Muscle layer of colon (tissue), 2 donors: Measurements from ENCODE around the gene RAB9B.
A peak's percentile ranks its signal among the peaks of the same experiment; 100 is the strongest.

ENCODE experiments used
- H3K27ac ChIP-seq: one replicate; pipeline ENCODE4 v1.7.0; 2013; ENCODE audit warnings: low read depth, mild to moderate bottlenecking, low read length, moderate library complexity
- H3K27me3 ChIP-seq, 2 donors: one replicate each; pipeline ENCODE4 v1.7.0; 2013; ENCODE audit warnings: low read length in 2 of 2, mild to moderate bottlenecking in 2 of 2; ENCODE audit not compliant: insufficient read depth in 2 of 2, control insufficient read depth in 1 of 2
- H3K36me3 ChIP-seq: one replicate; pipeline ENCODE4 v1.7.0; 2013; ENCODE audit warnings: mild to moderate bottlenecking, low read length; ENCODE audit not compliant: insufficient read depth
- H3K4me1 ChIP-seq: one replicate; pipeline ENCODE4 v1.7.0; 2013; ENCODE audit warnings: mild to moderate bottlenecking, low read length; ENCODE audit not compliant: insufficient read depth
- H3K4me3 ChIP-seq, 2 donors: one replicate each; pipeline ENCODE4 v1.7.0; 2013; ENCODE audit warnings: low read length in 2 of 2, low read depth in 1 of 2, mild to moderate bottlenecking in 1 of 2, moderate library complexity in 1 of 2
- H3K9ac ChIP-seq: one replicate; pipeline ENCODE4 v1.7.0; 2013; ENCODE audit warnings: low read length
- H3K9me3 ChIP-seq: one replicate; pipeline ENCODE4 v1.7.0; 2013; ENCODE audit warnings: mild to moderate bottlenecking, low read length
- donor health status: abdominal sarcoma.
- donor health status: Adenocarcinoma of cecum.

RAB9B gene

GRCh38 chrX:103831803-103832544 lies at the start of gene RAB9B:
RAB9B (minus strand) TSS chrX:103832257; CDS start chrX:103825784, 6,473 bp downstream.
- Histone ChIP-seq H3K4me1 (no peaks in the 10 kb centered on the region), H3K9me3 (no peaks in the 10 kb centered on the region), H3K27me3 (no peaks in the 10 kb centered on the region), H3K27ac (no peak within 1 kb of the TSS), H3K4me3 (peak within 1 kb of the TSS; percentile 27 to 63), H3K36me3 (no peaks in the 10 kb centered on the region), H3K9ac (peak within 1 kb of the TSS; percentile 44)

GRCh38 chrX:103879339-103879738 lies 47.3 kb upstream of the RAB9B start:
- no peak overlapping the region for H3K9ac ChIP-seq
- no peaks in the 10 kb centered on the region for H3K36me3 ChIP-seq
- H3K9me3 ChIP-seq = no peaks in the 10 kb centered on the region
- H3K27ac ChIP-seq = no peak overlapping the region
- H3K4me1 ChIP-seq = no peaks in the 10 kb centered on the region
- H3K4me3 ChIP-seq = no peak overlapping the region
- no peaks in the 10 kb centered on the region for H3K27me3 ChIP-seq

- H3K9me3 ChIP-seq = no peaks in the 10 kb centered on the region
- H3K9ac ChIP-seq = no peak overlapping the region
- H3K4me3 ChIP-seq = no peak overlapping the region
- no peak overlapping the region for H3K27ac ChIP-seq
- no peaks in the 10 kb centered on the region for H3K4me1 ChIP-seq
- H3K36me3 ChIP-seq = no peaks in the 10 kb centered on the region
- no peaks in the 10 kb centered on the region for H3K27me3 ChIP-seq
These were observed 46.5 kb upstream of the RAB9B start for GRCh38 chrX:103878466-103879122.

GRCh38 chrX:103877571-103877970 lies 45.5 kb upstream of the RAB9B start:
- H3K9me3 ChIP-seq = no peaks in the 10 kb centered on the region
- H3K27ac ChIP-seq = no peak overlapping the region
- no peaks in the 10 kb centered on the region for H3K4me1 ChIP-seq
- H3K36me3 ChIP-seq = no peaks in the 10 kb centered on the region
- no peaks in the 10 kb centered on the region for H3K27me3 ChIP-seq
- H3K9ac ChIP-seq = no peak overlapping the region
- H3K4me3 ChIP-seq = no peak overlapping the region

GRCh38 chrX:103864886-103865534 lies 33.0 kb upstream of the RAB9B start:
- no peak overlapping the region for H3K27ac ChIP-seq

GRCh38 chrX:103864149-103864548 lies 32.1 kb upstream of the RAB9B start:
- Histone ChIP-seq H3K4me1 (no peaks in the 10 kb centered on the region), H3K27me3 (no peaks in the 10 kb centered on the region), H3K4me3 (no peak overlapping the region), H3K27ac (no peak overlapping the region), H3K36me3 (no peaks in the 10 kb centered on the region), H3K9me3 (no peaks in the 10 kb centered on the region), H3K9ac (no peak overlapping the region)

More at GRCh38 chrX:103864886-103865534, 33.0 kb upstream of the RAB9B start:
- Histone ChIP-seq H3K4me3 (no peak overlapping the region), H3K4me1 (no peaks in the 10 kb centered on the region), H3K9ac (no peak overlapping the region), H3K36me3 (no peaks in the 10 kb centered on the region), H3K27me3 (no peaks in the 10 kb centered on the region), H3K9me3 (no peaks in the 10 kb centered on the region)

- Histone ChIP-seq H3K9me3 (no peaks in the 10 kb centered on the region), H3K27me3 (no peaks in the 10 kb centered on the region)
These were observed 29.1 kb upstream of the RAB9B start for GRCh38 chrX:103861200-103861599.

GRCh38 chrX:103849558-103849957 lies 17.5 kb upstream of the RAB9B start:
- no peaks in the 10 kb centered on the region for H3K36me3 ChIP-seq
- H3K9ac ChIP-seq = no peak overlapping the region
- no peaks in the 10 kb centered on the region for H3K4me1 ChIP-seq
- no peak overlapping the region for H3K27ac ChIP-seq
- no peaks in the 10 kb centered on the region for H3K9me3 ChIP-seq
- H3K27me3 ChIP-seq = peaks cover 4 to 5% of the 10 kb centered on the region in 2 donors
- H3K4me3 ChIP-seq = no peak overlapping the region

More at GRCh38 chrX:103861200-103861599, 29.1 kb upstream of the RAB9B start:
- H3K36me3 ChIP-seq = no peaks in the 10 kb centered on the region
- no peak overlapping the region for H3K27ac ChIP-seq
- H3K4me3 ChIP-seq = no peak overlapping the region
- no peak overlapping the region for H3K9ac ChIP-seq
- H3K4me1 ChIP-seq = no peaks in the 10 kb centered on the region

GRCh38 chrX:103847174-103847870 lies 15.3 kb upstream of the RAB9B start:
- no peak overlapping the region for H3K27ac ChIP-seq
- H3K9ac ChIP-seq = no peak overlapping the region
- no peak overlapping the region for H3K4me3 ChIP-seq
- no peaks in the 10 kb centered on the region for H3K4me1 ChIP-seq
- H3K36me3 ChIP-seq = no peaks in the 10 kb centered on the region
- peaks cover 4 to 5% of the 10 kb centered on the region in 2 donors for H3K27me3 ChIP-seq
- H3K9me3 ChIP-seq = no peaks in the 10 kb centered on the region

GRCh38 chrX:103846386-103846785 lies 14.3 kb upstream of the RAB9B start:
- Histone ChIP-seq H3K4me1 (no peaks in the 10 kb centered on the region), H3K36me3 (no peaks in the 10 kb centered on the region), H3K4me3 (no peak overlapping the region), H3K27ac (no peak overlapping the region), H3K27me3 (peaks cover 4 to 5% of the 10 kb centered on the region in 2 donors), H3K9ac (no peak overlapping the region), H3K9me3 (no peaks in the 10 kb centered on the region)

GRCh38 chrX:103845165-103845653 lies 13.2 kb upstream of the RAB9B start:
- Histone ChIP-seq H3K36me3 (no peaks in the 10 kb centered on the region), H3K9me3 (no peaks in the 10 kb centered on the region), H3K4me3 (no peak overlapping the region), H3K27ac (no peak overlapping the region), H3K27me3 (peaks cover 4 to 5% of the 10 kb centered on the region in 2 donors), H3K9ac (no peak overlapping the region), H3K4me1 (no peaks in the 10 kb centered on the region)
